Activated naive CD4-positive, alpha-beta T cell (primary cell): ENCODE results near the gene KDM4B.

Experiments used
- DNase-seq, 4 experiments: peaks; one replicate each; lab custom pipeline; 2025; lab: John Stamatoyannopoulos, UW

Gene KDM4B

DNA sequence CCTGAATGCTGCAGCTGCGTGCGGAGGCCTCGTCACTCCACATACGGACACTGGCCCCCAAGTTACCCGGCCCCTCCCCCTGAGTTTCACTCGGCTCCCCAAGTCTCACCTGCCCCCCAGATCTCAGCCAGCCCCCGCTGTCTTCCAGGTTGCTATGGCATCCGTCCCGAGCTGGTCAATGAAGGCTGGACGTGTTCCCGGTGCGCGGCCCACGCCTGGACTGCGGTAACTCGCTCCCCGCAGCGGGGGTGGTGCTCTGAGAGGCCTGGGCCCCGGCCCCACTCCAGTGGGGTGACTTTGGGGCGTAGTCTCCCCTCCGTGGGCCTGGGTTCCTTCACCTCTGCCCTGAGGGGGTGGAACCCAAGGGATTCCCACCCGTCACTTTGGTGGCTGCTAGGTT, 168.2 kb downstream of the KDM4B start:
- DNase-seq = no peak

DNA sequence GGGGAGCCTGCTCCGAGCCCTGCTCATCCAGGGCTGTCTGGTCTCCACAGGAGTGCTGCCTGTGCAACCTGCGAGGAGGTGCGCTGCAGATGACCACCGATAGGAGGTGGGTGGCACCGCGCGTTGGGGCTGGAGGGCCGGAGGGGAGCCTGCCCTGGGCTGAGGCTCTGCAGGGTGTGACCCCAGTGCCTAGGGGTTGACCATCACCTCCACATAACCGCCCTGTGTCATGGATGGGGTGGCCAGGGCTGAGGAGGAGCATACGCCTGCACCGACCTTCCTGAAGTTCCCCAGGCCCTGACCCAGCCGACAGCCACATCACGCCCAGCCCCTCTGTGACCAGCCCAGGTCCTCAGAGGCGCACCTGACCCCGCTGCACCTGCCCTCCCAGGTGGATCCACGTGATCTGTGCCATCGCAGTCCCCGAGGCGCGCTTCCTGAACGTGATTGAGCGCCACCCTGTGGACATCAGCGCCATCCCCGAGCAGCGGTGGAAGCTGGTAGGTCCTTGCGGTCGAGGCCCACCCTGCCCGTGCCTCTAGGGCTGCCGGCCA, 168.7 kb downstream of the KDM4B start:
- DNase-seq = no peak

DNA sequence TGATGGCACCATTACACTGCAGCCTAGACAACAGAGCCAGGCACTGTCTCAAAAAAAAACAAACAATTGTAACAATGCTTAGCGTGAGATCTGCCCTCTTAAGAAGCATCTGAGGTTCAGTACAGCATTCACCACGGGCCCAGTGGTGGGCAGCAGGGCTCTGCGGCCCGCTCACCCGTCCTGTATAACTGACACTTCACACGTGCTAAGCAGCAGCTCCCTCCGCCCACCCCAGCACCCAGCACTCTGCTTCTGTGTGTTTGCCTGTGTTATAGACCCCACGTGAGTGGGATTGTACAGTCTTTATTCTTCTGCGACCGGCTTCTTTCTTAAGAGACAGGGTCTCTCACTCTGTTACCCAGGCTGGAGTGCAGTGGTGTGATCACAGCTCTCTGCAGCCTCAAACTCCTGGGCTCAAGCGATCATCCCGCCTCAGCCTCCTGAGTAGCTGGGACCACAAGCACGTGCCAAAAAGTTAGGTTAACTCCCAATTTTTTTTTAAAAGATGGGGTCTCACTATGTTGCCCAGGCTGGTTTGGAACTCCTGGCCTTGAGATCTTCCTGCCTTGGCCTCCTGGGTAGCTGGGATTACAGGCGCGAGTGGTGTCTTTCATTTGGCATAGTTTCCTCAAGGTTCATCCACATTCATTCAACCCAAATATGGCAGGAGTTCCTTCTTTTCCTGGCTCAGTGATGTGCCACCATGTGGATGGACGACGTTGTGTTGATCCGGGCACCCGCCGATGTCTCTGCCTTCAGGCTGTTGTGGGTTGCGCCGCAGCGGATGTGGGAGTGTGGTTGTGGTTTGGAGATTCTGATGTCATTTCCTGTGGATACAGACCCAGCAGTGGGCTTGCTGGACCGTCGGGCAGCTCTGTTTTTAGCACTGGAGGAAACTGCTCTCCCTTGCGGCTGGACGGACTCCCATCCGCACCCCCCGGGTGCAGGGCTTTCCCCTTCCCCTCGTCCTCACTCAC, 170.0 kb downstream of the KDM4B start:
- DNase-seq = peak in 3 of 4 experiments; percentile 21 to 61 (median 55)

DNA sequence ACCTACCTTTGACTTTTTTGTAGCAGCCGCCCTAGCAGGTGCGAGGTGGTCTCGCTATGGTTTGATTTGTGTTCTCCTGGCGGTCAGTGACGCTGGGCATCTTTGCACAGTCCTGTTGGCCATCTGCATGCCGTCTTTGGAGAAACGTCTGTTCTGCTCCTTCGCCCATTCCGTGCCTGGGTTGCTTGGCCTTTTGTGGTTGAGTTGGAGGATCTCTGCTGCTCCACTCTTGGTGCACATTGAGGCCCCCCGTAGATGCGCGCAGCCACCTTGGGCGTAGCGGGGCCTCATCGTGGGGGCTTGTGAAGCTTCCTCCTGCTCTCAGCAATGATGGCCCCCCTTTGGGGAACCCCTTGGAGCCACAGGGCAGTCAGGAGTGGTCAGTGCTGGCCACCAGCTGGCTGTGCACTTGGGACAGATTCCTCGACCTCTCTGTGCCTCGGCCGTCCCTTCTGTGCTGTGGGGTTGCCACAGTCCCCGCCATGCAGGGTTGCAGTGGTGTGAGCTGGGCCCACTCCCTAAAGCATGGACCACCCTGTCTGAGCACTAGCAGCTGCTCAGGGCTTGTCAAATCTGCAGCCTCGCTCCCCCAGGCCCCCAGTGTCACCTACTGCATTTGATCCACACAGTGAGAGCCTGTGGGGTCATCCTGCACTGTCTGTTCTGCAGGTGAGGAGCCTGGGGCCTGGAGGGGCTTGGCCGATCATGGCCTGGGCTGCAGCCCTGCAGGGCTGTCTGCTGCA, 170.8 kb downstream of the KDM4B start:
- DNase-seq = no peak

DNA sequence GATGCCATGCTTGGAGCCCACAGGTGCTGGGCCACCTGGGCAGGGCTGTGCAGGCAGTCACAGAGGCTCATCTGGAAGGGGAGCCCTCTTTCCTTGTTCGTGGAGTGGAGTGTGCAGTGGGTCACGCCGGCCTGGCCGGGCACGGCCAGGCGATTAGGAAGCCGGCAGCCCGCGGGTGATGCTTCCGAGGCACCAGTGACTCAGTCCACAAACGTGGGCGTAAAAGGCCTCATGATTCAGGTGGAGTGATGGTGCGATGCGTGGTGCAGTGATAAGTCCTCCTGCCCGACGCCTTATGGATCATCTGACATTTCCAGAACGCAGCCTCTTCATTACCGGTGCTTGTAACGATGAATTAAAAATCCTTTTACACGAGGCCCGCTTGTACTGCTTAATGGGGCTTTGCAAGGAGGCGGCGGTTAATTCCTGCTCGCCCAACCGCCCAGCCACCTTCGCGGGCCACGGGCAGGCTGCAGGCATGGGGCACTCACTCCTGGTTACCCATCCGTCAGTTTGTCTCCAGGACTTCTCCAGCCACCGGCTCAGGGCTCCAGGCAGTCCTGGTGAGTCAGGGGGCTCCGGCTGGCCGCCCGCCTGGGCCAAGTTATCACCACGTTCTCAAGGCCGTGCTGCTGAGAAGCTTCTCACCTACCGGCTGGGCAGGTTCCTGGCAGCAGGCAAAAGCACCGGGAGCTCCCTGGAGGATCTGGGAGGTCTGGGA, 172.4 kb downstream of the KDM4B start:
- no peak for DNase-seq

DNA sequence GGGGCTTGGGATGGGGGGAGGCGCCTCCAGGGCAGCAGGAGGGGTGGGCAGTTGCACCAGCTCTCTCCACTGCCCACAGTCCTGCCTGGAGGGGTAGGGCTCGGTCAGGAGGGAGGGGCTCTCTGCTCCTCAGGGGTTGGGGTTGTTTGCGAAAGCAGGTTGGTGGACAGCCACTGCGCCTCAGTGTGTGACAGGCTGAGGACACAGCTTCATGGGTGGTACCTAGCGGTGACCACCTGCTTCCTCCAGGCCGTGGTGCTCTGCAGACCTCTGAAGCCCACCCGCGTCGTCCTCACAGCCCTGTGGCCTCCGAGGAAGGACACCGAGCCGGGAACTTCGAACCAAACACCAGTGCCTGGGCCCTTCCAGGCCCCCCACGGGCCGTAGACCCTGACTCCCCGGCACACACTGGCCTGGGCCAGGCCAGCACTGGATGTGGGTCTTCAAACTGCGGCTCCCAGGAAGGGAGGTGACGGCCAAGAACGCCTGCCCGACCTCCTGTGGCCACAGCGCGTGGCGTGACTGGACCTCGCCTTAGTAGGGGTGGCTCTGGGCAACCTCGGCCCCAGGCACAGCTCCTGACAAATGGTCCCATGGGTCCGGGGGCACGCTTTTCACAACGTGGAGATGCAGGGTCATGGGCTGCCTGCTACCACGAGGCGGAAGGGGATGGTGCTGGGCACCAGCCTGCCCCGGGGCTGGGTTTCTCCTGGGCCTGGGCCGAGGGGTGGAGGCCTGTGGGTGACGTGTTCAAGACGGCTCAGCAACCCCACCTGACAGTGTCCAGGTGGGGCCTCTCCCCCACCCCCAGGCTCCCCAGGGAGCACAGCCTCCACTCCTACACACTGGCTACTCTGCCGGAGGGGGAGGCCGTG, 173.2 kb downstream of the KDM4B start:
- DNase-seq = no peak

DNA sequence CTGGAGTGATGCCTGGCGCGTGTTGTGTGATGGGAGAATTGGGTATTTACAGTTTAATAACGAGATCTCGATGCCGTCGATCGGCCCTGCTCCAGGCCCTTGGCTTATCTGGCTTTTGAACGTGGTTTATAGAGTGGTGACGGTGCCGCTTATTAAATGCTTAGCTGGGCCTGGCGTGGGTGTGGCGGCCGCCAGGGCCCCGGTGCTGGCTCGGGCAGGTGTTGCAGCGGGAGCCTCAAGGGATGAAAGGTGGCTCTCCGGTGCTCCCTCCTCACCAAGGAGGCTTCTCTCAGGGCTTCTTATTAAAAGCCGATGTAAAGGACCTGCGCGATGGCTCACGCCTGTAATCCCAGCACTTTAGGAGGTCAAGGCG, 173.8 kb downstream of the KDM4B start:
- DNase-seq = no peak

DNA sequence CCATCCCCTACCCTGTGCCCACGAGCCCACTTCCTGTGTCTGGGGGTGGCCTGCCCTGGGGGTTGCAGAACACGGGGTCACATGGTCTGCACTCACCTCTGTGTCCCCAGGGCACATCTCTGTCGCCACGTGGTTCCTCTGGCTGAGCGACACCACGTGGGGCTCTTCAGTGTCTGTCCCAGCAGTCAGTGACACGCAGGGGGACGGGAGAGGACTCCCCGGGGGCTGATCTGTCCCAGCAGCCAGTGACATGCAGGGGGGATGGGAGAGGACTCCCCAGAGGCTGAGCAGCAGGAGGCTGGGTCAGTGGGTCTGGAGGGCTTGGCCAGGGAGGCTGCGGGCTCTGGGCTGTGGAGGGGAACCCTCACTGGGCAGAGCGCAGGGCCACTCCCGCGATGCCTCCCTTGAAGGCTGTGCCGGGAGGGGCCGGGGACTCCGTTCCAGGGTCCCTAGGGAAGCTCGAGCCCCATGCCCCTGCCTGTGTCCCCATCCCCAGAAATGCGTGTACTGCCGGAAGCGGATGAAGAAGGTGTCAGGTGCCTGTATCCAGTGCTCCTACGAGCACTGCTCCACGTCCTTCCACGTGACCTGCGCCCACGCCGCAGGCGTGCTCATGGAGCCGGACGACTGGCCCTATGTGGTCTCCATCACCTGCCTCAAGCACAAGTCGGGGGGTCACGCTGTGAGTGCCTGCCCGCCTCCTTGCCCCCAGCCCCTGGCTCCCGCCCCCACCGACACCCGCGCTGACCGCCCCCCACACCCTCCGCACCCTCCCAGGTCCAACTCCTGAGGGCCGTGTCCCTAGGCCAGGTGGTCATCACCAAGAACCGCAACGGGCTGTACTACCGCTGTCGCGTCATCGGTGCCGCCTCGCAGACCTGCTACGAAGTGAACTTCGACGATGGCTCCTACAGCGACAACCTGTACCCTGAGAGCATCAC, 174.8 kb downstream of the KDM4B start:
- no peak for DNase-seq

DNA sequence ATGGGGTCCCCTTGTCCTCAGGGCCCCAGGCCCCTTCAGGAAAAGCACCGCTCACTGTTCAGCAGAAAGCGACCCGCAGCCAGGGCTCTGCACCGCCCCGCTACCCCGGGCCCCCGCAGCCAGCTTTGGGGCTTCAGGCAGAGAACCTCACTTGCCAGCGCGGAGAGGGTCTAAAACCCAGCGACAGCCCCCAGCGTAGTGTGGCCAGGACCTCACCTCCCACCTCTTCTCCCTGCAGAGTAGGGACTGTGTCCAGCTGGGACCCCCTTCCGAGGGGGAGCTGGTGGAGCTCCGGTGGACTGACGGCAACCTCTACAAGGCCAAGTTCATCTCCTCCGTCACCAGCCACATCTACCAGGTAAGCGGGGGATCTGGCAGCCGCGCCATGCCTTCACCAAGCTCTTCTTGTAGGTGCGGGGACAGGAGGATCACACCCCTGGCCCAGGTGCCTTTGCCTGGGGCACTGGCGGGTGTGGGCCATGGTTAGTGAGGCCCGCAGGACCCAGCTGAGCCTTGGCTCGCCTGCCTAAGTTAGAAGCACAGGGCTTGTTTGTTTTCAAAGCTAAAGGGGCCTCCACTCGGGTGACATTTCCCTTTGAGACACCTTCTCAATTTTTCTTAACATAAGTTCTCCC, 175.7 kb downstream of the KDM4B start:
- DNase-seq = no peak

DNA sequence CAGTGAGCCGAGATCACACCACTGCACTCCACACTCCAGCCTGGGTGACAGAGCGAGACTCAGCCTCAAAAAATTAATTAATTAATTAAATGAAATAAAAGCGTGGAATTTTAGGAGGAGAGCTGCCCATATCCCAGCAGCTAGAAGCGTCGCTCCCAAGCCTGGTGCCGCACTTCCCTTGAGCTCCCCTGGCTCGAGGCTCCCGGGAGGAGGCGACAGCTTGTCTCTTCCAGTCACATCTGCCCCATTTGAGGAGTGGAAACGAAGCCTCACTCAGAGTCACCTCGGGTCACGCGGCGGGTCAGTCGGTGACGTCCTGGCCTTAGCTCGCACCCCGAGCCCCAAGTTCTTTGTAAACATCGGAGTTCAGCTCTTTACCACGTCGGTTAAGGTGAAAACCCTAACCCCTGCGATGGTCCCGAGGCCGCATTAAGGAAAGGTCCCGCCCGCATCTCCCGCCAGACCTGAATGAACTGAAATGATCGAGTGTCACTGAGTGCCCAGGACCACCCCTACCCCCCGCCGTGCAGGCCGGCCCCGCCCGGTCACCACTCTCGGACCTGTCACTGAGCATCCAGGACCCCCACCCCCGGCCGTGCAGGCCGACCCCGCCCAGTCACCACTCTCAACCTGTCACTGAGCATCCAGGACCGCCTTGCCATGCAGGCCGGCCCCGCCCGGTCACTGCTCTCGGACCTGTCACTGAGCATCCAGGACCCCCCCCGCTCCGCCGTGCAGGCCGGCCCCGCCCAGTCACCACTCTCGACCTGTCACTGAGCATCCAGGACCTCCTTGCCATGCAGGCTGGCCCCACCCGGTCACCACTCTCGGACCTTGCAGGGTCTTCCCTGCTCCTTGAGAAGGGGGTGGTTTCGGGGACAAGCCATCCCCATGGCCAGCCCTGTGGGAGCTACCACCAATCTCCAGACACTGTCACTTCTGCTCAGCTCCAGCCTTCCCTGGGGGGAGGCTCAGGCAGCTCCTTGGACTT, 176.9 kb downstream of the KDM4B start:
- no peak for DNase-seq

DNA sequence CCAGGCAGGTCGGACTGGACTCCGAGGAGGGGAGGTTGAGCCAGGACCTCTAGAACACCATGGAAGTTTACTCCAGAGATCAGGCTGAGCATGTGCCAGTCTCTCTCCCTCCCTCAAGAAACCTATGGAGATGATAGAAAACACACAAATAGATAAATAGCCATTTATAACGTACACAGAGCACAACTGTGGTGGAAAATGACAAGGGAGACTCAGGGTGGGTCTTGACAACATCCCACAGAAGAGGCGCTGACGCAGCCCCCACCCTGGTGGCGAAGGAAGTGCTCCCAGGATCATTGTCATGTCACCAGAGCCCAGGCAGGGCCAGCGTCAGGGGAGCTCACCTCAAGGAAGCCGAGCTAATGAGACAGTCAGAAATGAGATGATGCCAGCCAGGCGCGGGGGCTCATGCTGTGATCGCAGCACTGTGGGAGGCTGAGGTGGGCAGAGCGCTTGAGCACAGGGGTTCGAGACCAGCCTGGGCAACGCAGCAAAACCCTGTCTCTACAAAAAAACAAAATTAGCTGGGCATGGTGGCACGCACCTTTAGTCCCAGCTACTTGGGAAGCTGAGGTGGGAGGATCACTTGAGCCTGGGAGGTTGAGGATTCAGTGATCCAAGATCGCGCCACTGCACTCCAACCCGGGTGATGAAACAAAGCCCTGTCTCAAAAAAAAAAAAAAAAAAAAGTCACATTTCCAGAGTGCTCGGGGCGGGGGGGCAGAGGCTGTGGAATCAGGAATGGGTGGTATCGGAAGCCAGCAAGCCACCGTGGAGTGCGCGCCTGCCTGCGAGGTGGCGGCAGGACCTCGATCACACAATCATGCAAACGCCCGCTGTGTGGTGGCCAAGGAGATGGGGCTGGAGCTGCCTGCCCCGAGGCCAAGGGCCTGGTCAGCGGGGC, 178.4 kb downstream of the KDM4B start:
- no peak for DNase-seq

DNA sequence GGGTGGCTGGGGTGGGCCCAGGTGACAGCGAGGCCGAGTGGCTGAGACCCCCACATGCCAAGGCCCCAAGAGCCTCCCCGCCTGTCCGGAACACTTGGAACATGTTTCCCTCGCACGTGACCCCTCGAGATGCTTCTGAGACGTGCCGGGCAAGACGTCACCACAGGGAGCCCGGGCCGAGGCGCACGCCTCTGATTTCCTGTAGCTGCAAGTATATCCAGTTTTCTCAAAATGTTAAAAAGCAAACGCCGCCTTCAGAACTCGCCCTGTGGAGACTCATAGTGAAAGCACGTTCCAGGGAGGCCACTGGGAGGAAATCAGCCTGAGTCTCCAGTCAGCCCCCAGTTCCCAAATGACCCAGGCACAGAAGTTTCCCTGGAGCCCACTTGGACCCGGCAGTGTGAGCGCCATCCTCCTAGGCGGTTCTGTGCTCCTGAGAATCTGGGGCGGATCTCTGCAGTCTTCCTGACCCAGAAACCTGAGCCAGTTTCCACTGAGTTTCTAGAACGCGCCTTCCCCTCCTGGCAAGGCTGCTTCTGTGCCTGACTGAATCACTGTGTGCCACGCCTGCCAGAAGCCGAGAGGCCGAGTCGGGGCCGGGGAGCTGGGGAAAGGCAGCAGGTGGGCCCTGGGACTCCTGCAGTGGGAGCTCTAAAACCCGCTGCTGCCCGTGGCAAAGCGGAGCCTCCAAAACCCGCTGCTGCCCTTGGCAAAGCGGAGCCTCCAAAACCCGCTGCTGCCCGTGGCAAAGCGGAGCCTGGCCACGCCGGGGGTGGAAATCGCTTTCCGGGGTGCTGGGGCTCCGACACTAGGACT, 179.3 kb downstream of the KDM4B start:
- DNase-seq = no peak

DNA sequence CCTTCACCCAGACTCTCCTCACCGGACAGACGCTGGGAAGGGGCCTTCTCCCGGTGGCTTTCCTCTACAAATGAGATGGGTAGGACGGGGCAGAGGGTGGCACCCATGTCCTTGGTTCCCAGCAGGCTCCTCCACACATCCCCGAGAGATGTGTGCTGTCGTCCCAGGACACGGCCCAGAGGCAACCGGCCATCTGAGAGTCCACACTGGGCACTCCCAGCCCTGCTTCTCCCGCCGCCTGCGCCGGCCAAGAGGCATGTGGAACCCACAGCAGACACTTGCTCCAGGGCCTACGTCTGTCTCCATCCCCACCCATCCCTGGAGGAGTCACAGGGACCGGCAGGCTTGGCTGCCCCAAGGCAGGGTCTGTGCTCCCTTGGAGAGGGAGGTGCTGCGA, 179.9 kb downstream of the KDM4B start:
- DNase-seq = no peak

DNA sequence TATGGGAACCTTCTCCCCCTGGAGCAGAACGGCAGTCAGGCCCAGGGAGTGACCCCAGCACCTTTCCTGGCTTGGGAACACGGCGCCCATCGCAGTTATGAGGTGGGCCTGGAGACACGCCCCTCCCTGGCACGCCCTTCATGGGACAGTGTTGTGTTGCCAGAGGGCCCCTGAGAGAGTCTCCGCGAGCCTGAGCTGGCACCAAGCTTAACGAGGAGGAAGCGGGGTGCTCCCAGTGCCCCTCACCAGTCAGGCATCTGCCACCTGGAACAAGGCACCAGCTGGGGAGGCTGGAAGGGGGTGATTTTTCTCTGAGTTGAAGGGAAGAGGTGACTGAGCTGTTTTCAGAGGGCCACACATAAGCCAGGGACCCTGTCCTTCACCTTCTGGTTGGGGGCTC, 180.6 kb downstream of the KDM4B start:
- no peak for DNase-seq

DNA sequence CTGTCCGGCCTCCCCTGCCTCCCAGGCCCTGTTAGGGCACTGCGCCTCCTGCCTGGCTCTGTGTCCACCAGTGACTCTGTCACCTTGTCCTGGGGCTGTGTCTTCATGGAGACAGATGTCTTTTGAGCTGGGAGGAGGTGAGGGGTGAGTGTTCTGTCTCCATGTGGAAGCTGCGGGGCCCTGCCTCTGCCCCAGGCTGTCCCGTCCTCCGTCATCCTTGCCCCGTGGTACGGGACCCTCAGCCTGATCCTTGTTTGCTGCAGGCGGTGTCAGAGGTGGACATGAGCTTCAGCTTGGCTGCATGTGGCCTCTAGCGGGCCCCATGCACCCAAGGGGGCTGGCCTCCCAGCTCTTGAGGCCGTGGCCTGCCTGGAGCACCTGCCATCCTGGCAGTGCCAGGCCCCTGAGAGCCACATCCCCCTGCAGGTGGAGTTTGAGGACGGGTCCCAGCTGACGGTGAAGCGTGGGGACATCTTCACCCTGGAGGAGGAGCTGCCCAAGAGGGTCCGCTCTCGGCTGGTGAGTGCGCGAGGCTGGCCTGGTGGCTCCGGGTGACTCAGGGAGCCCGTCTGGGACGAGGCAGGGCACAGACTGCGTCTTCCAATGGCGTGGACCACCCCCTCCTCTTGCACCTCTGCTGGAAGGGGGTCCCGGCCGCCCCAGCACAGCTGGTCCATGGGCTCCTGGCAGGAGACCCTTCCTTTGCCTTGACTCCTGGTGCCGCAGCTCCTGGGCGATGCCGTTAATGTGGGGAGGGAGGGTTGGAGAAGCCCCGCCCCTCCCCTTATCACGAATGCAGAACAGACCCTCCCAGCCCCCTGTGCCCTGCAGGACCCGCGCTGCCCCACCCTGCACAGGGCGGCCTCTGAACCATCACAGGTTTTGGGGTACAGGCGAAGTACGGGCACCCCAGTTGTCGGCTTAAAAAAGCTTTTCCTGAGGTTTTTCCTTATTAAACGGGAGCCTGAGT, 181.3 kb downstream of the KDM4B start:
- DNase-seq = no peak
